GM23248 (cell line): ENCODE measurements around the gene TOP1.

Experiments
- EZH2 ChIP-seq: fragments of 200-600 bp; sonication (generic); IDR thresholded peaks from 2 replicates; pipeline ENCODE4 v1.6.1; 2018; ENCODE audit warnings: antibody characterized with exemption, mild to moderate bottlenecking; ENCODE audit not compliant: insufficient read depth, poor library complexity, severe bottlenecking
- EZH2phosphoT487 ChIP-seq: fragments of 200-600 bp; sonication (generic); IDR thresholded peaks from 2 replicates; pipeline ENCODE4 v1.6.1; 2018; ENCODE audit warnings: antibody characterized with exemption, moderate library complexity, mild to moderate bottlenecking, low read depth; ENCODE audit not compliant: insufficient read depth

GRCh38 chr20:41172296-41173140 is 143.9 kb downstream of the TOP1 start:
- no peak for TF ChIP-seq EZH2
- TF ChIP-seq EZH2phosphoT487, result no peak
